Trophoblast cell (in vitro differentiated cells and primary cell): ENCODE results near the gene TMED3.

Experiments
- DNase-seq, 2 donors: peaks; one replicate each; pipeline ENCODE4 v3.0.0-alpha.2; 2016
- H2AFZ ChIP-seq: 2 replicates; pipeline ENCODE4 v1.6.1; 2013; ENCODE audit warnings: low read length, moderate library complexity, mild to moderate bottlenecking; ENCODE audit not compliant: insufficient read depth, poor library complexity
- H2AK5ac ChIP-seq: 2 replicates; pipeline ENCODE4 v1.6.1; 2013; ENCODE audit warnings: mild to moderate bottlenecking, low read length
- H2BK120ac ChIP-seq: 2 replicates; pipeline ENCODE4 v1.6.1; 2013; ENCODE audit warnings: low read length, mild to moderate bottlenecking, moderate library complexity; ENCODE audit not compliant: insufficient read depth, poor library complexity
- H2BK12ac ChIP-seq: 2 replicates; pipeline ENCODE4 v1.6.1; 2013; ENCODE audit warnings: mild to moderate bottlenecking, low read length, moderate library complexity
- H2BK5ac ChIP-seq: 2 replicates; pipeline ENCODE4 v1.6.1; 2013; ENCODE audit warnings: low read length, low read depth, moderate library complexity, mild to moderate bottlenecking; ENCODE audit not compliant: poor library complexity
- H3K14ac ChIP-seq: 2 replicates; pipeline ENCODE4 v1.6.1; 2013; ENCODE audit warnings: mild to moderate bottlenecking, low read length
- H3K18ac ChIP-seq: 2 replicates; pipeline ENCODE4 v1.6.1; 2013; ENCODE audit warnings: mild to moderate bottlenecking, low read length
- H3K23ac ChIP-seq: 2 replicates; pipeline ENCODE4 v1.6.1; 2013; ENCODE audit warnings: low read length
- H3K27ac ChIP-seq: 2 replicates; pipeline ENCODE4 v1.5.1; 2013; ENCODE audit warnings: low read depth, mild to moderate bottlenecking, inconsistent platforms, low read length, moderate library complexity
- H3K27me3 ChIP-seq: 2 replicates; pipeline ENCODE4 v1.6.1; 2013; ENCODE audit warnings: inconsistent platforms, mild to moderate bottlenecking, low read length, moderate library complexity; ENCODE audit not compliant: insufficient read depth
- H3K36me3 ChIP-seq, 2 experiments: 1 replicate in 1 of 2; 2 replicates in 1 of 2; pipeline ENCODE4 v1.6.1; 2013; ENCODE audit warnings: low read length in 2 of 2, mild to moderate bottlenecking in 2 of 2, moderate library complexity in 1 of 2; ENCODE audit not compliant: insufficient read depth in 2 of 2, control insufficient read depth in 1 of 2
- H3K4ac ChIP-seq: 2 replicates; pipeline ENCODE4 v1.6.1; 2013; ENCODE audit warnings: low read depth, mild to moderate bottlenecking, low read length, moderate library complexity
- H3K4me1 ChIP-seq, 2 experiments: 1 replicate in 1 of 2; 2 replicates in 1 of 2; pipeline ENCODE4 v1.6.1; 2013; ENCODE audit warnings: low read length in 2 of 2, mild to moderate bottlenecking in 2 of 2, moderate library complexity in 1 of 2; ENCODE audit not compliant: insufficient read depth in 2 of 2, control insufficient read depth in 1 of 2
- H3K4me2 ChIP-seq: 2 replicates; pipeline ENCODE4 v1.6.1; 2013; ENCODE audit warnings: inconsistent platforms, mild to moderate bottlenecking, low read length, moderate library complexity
- H3K4me3 ChIP-seq: 2 replicates; pipeline ENCODE4 v1.5.1; 2013; ENCODE audit warnings: mild to moderate bottlenecking, low read depth, low read length, inconsistent platforms
- H3K79me1 ChIP-seq: one replicate; pipeline ENCODE4 v1.6.1; 2013; ENCODE audit warnings: low read length
- H3K79me2 ChIP-seq: 2 replicates; pipeline ENCODE4 v1.6.1; 2013; ENCODE audit warnings: low read length, mild to moderate bottlenecking; ENCODE audit not compliant: control insufficient read depth, insufficient read depth, poor library complexity
- H3K9ac ChIP-seq: 2 replicates; pipeline ENCODE4 v1.6.1; 2013; ENCODE audit warnings: mild to moderate bottlenecking, low read length
- H3K9me3 ChIP-seq: 2 replicates; pipeline ENCODE4 v1.6.1; 2013; ENCODE audit warnings: low read depth, mild to moderate bottlenecking, control low read depth, inconsistent platforms, low read length; ENCODE audit not compliant: insufficient read depth
- H4K12ac ChIP-seq: 2 replicates; pipeline ENCODE4 v1.6.1; 2013; ENCODE audit warnings: low read depth, mild to moderate bottlenecking, low read length, moderate library complexity
- H4K8ac ChIP-seq: 2 replicates; pipeline ENCODE4 v1.6.1; 2013; ENCODE audit warnings: low read depth, mild to moderate bottlenecking, low read length, moderate library complexity
- H4K91ac ChIP-seq: one replicate; pipeline ENCODE4 v1.6.1; 2013; ENCODE audit warnings: low read depth, mild to moderate bottlenecking, low read length, moderate library complexity
- WGBS: extraction: QIAGEN DNeasy Blood & Tissue Kit; methylation state at CpG from one replicate; pipeline ENCODE4 v1.1.7; 2013; ENCODE audit warnings: missing lambda C conversion rate; ENCODE audit not compliant: insufficient read length, insufficient coverage; ENCODE audit errors: extremely low coverage; 5-methylcytosine and 5-hydroxymethylcytosine counted together

Gene TMED3

DNA sequence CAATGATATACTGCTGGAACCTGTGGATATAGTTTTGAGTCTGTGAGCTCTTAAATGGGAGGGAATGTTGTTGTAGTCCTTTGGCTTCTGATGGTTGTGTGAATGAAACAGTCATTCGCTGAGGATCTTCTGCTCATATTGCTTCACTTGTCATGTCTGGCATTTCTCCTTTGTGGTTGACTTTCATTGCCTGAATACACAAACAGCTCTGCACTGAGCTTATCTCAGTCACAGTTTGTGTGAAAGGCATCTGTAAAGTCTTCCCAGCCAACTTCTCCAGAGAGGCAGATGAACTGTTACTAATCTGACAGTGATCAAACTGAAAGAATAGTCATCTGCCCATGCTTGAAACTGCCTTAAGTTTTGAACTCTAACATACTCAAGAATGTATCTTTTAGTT lies 59.8 kb downstream of the TMED3 start:
- no peak overlapping the region for H3K18ac ChIP-seq
- no peak overlapping the region for H3K27ac ChIP-seq
- H3K27me3 ChIP-seq, result no peaks in the 10 kb centered on the region
- H2BK12ac ChIP-seq, result no peak overlapping the region
- no peak overlapping the region for H3K4me2 ChIP-seq
- no peak overlapping the region for H3K4ac ChIP-seq
- no peak overlapping the region for H2BK5ac ChIP-seq
- no peak overlapping the region for H2AFZ ChIP-seq
- H3K79me2 ChIP-seq, result no peaks in the 10 kb centered on the region
- H4K12ac ChIP-seq, result no peak overlapping the region
- no peak overlapping the region for H3K4me3 ChIP-seq
- H3K23ac ChIP-seq, result no peak overlapping the region
- no peak overlapping the region for H2AK5ac ChIP-seq
- H4K91ac ChIP-seq, result no peak overlapping the region
- H3K9me3 ChIP-seq, result no peaks in the 10 kb centered on the region
- H3K4me1 ChIP-seq, result peaks cover 5 to 22% of the 10 kb centered on the region in 2 experiments
- no peak overlapping the region for H2BK120ac ChIP-seq
- H3K79me1 ChIP-seq, result peaks cover 10% of the 10 kb centered on the region
- peaks cover 0 to 2% of the 10 kb centered on the region in 2 experiments for H3K36me3 ChIP-seq
- no peak overlapping the region for H4K8ac ChIP-seq
- H3K14ac ChIP-seq, result no peak overlapping the region
- peak in 1 of 2 donors; percentile 16 for DNase-seq
- no CpG with 5 or more reads among the region's 1 CpG for WGBS
- H3K9ac ChIP-seq, result no peak overlapping the region

DNA sequence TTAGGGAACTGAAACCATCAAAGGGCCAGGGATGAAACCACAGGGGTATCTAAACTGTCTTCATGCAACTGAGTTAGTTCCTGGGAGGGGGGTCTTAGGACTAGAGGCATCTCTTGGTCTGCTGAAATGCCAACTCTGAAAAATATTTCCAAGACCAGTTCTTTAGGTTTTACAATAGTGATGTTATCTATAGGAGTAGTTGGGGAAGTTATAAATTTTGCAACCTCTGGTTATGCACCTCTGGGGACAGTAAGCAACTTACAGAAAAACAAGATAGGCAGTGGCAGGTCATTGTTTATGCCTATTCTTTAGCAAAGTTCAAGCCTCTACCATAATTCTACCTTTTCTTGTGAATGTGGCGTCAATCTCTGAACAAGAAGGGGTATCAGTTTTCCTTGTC lies 60.7 kb downstream of the TMED3 start:
- H3K9ac ChIP-seq, result no peak overlapping the region
- H3K79me2 ChIP-seq, result no peaks in the 10 kb centered on the region
- no peak overlapping the region for H3K27ac ChIP-seq
- no peak overlapping the region for H3K4me3 ChIP-seq
- no peak overlapping the region for H3K4me2 ChIP-seq
- no peaks in the 10 kb centered on the region for H3K9me3 ChIP-seq
- H3K18ac ChIP-seq, result no peak overlapping the region
- H3K4me1 ChIP-seq, result peaks cover 3 to 15% of the 10 kb centered on the region in 2 experiments
- no peak overlapping the region for H2BK12ac ChIP-seq
- no peak overlapping the region for H2AFZ ChIP-seq
- H2BK5ac ChIP-seq, result no peak overlapping the region
- H4K91ac ChIP-seq, result no peak overlapping the region
- H2AK5ac ChIP-seq, result no peak overlapping the region
- no CpG with 5 or more reads among the region's 1 CpG for WGBS
- peaks cover 6% of the 10 kb centered on the region for H3K79me1 ChIP-seq
- H3K27me3 ChIP-seq, result no peaks in the 10 kb centered on the region
- peaks cover 0 to 2% of the 10 kb centered on the region in 2 experiments for H3K36me3 ChIP-seq
- no peak overlapping the region for H3K14ac ChIP-seq
- no peak overlapping the region for H4K12ac ChIP-seq
- H2BK120ac ChIP-seq, result no peak overlapping the region
- no peak overlapping the region for H4K8ac ChIP-seq
- H3K23ac ChIP-seq, result no peak overlapping the region
- peak in 1 of 2 donors; percentile 59 for DNase-seq
- H3K4ac ChIP-seq, result no peak overlapping the region

DNA sequence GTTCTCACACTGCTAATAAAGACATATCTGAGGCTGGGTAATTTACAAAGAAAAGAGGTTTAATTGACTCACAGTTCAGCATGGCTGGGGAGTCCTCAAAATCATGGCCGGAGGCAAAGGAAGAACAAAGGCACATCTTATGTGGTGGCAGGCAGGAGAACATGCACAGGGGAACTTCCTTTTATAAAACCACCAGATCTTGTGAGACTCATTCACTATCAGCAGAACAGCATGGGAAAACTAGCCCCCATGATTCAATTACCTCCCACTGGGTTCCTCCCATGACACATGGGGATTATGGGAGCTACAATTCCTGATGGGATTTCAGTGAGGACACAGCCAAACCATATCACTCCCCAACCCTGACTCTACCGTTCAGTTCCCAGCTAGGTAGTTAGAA lies 61.5 kb downstream of the TMED3 start:
- Histone ChIP-seq H3K27ac (no peak overlapping the region), H2BK5ac (no peak overlapping the region), H2BK12ac (no peak overlapping the region), H3K79me2 (no peaks in the 10 kb centered on the region), H3K9me3 (no peaks in the 10 kb centered on the region), H3K4me1 (peaks cover under 1 to 10% of the 10 kb centered on the region in 2 experiments), H3K9ac (no peak overlapping the region), H4K12ac (no peak overlapping the region), H3K4me2 (no peak overlapping the region), H3K36me3 (peaks cover 0 to 2% of the 10 kb centered on the region in 2 experiments), H3K18ac (no peak overlapping the region), H3K14ac (no peak overlapping the region), H2BK120ac (no peak overlapping the region), H3K79me1 (peaks cover under 1% of the 10 kb centered on the region), H4K8ac (no peak overlapping the region), H3K27me3 (no peaks in the 10 kb centered on the region), H2AFZ (no peak overlapping the region), H3K4ac (no peak overlapping the region), H3K4me3 (no peak overlapping the region), H3K23ac (no peak overlapping the region), H4K91ac (no peak overlapping the region), H2AK5ac (no peak overlapping the region)
- no CpG with 5 or more reads among the region's 2 CpGs for WGBS
- no peak for DNase-seq
